Hematopoietic multipotent progenitor cell treated with erythropoietin and hydrocortisone succinate and interleukin-3 and kit ligand, for 17 days (in vitro differentiated cells): ENCODE data around the gene THSD7A.

ENCODE experiments used
- DNase-seq: peaks from one replicate; pipeline ENCODE4 v3.0.0-alpha.2; 2015; ENCODE audit warnings: low spot score

Gene THSD7A

DNA sequence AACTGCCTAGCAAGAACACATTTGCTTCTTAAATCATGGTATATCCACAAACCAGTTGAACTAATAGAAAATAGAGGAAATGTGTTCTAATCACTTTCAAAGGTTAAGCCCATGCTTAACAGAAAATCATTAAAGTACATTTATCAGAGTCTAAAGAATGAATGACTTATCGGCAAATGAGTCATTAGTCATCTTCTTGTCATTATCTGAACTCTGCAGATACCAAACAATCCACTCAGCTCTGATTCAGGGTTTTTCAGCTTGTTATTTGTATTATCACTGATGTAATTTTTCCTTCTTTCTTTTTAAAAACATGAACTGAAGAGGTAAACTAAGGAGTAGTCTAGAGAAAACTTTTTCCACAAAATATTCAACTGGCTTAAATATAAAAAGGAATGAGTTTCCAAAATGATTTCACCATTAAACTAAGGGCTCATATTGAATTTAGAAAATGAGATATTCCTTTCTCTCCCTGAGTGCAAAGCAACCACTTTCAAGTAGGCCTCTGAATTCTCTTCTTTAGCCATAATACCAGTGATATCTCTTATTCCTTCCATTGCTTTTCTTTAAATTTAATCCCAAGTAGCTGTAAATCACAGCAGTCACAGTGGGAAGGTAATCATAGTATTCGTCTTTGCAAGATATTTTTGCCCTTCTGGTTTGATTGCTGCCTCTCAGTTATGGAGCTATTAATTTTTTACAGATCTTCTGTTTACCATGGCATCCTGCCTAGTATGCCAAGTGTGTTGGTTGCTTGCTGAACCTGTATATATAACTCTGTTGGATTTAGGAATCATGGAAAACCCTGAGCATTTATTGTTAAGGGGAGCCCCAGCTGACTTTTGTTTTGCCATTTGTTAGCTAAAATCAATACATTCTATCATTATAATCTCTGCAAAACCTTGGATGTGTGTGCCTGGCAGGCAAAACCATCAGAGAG, 125.1 kb downstream of the THSD7A start:
- no peak for DNase-seq

DNA sequence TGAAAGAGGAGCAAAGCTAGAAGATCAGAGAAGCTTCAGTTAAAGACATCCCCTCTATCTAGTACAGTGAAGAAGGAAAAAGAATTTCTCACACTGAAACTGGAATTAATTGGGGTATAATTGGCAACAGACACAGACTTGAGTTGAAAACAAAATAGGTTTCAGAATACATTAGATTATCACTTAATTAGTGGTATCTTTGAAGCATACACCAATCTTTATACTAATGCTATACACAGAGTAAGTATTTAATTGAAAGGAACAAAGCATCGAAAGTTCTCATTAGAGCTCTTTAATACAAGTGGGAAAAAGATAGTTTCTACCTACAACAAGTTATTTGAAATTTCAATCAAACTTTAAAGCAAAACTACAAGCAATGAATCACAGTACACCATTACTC, 128.2 kb downstream of the THSD7A start:
- DNase-seq, result no peak

DNA sequence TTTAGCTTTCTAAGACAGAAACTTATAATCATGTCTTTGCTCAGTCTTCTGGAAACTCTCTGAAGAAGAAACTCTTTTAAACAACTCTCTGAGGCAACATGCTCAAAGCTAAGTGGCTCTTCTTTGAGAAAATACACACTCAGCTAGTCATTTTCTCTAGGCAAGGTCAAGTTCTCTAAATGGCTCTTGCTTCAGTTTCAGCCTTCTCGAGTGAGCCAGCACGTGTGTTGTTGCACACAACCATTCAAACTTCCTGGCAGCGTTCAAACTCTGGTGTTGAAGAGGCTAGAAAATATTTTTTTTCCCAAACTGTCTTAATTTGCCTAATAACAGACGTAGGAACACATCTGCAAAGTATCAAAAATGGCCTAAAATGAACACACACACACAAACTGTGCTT, 129.1 kb downstream of the THSD7A start:
- no peak for DNase-seq

DNA sequence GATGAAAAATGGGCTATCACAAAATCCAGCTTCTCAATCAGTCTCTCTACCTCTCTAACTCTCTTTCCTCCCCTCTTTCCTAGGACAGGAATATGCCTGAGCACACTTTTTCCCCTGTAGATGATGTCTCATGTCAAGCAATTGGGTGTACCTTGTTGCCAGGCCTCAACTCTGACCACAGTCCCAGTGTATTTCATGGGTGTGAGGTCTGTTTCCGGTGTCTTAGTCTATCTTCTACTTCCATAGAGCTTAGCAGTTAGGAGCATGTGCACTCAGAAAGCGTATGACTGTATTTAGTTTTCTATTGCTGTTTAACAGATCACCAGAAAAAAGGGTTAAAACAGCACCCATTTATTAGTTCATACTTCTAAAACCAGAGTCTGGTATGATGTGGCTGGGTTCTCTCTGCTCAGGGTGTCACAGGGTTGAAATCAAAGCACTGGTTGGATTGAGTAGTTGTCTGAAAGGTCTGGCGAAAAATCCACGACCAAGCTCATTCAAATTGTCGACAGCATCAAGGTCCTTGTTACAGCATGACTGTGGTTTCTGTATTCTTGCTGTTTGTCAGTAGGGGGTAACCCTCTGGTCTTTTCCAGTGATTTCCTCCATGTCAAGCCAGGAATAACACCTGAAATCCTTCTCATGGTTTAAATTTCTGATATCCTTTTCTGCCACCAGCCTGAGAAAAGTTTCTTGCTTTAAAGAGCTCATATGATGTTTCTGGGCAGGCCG, 130.0 kb downstream of the THSD7A start:
- DNase-seq, result no peak

DNA sequence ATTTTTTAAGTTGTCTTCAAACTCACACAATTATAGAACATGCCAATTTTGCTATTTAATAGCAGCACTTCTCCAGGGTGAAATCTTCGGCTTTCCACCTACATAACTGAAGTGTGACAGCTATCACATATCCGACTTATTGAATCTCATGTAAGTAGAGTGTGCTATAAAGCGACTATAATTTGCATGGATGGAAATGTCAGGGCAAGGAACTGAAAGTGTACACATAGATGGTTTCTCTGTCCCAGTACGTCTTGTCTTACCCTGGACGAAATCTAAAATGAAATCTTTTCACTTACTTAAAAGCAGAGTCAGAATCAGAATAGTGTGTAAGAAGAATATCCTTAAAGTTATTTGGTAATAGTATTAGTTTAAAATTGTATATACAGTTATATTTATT, 132.3 kb downstream of the THSD7A start:
- no peak for DNase-seq

DNA sequence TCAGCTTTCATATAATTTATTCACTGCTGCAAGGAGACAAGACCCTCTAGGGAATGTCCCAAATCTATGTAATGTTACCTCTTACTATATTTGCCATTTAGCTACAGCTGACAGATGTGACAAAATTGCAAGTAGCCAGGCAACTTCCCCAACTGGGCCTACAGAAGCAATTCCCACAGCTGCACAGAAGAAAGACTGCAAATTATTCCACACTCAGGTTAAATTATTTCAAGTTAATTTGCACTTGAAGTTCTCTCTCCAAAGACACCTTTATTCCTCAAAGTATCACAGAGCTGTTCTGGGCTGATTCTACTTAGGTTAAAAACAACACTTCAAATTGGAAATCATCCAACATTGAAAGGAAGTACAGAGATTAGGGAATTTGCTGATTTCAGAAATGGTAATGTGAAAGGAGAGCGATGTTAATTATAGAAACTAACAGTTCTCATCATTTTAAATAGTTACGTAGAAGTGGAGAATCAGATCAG, 133.6 kb downstream of the THSD7A start:
- no peak for DNase-seq

DNA sequence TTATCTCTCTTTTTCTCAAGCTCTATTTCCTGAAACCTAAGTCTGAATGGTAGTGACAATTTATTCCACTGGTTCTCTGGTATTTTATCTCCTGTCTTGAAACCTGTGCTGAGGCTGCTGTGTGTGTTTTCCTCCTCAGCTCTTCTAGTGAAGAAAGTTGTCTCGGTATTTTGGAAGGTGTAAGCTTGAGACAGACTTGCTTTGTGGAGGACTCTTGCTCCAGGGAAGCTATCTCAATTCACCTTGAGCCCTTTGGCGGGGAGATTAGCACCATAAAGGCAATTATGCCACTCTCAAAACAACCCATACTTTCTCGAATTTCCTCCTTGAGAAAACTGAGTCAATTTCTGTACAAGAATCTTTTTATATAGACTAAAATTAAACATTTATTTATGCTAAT, 141.6 kb downstream of the THSD7A start:
- no peak for DNase-seq

DNA sequence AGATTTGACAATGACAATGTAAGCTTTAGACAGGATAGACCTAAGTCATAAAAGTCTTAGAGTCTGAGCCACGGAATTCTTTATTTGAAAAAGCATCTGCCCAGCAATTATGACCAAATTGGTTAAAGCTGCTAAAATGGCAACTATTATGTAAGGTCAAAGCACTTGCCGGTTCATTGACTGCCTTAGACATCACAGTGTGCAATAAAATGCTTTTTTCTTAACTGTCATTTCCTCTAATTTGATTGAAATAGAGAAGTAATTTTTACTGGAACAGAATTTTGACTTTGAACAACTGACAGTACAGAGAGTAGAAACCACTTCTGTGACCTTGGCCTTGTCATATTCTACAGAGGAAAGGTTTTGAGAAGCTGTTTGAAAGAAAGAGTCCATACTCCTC, 142.9 kb downstream of the THSD7A start:
- DNase-seq, result no peak

DNA sequence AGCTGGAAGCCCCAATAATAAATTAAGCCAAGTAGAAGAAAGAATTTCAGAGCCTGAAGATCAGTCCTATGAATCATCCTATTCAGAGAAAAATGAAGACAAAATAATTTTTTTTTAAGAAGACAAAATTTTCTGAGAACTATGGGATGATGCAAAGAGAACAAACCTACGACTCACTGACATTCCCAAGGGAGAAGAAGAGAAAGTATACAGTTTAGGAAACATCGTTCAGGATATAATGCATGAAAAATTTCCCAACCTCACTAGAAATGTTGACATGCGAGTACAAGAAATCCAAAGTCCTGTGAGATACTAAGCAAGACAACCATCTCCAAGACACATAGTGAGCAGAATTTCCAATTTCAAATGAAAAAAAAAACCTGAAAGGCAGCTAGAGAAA, 150.5 kb downstream of the THSD7A start:
- no peak for DNase-seq

DNA sequence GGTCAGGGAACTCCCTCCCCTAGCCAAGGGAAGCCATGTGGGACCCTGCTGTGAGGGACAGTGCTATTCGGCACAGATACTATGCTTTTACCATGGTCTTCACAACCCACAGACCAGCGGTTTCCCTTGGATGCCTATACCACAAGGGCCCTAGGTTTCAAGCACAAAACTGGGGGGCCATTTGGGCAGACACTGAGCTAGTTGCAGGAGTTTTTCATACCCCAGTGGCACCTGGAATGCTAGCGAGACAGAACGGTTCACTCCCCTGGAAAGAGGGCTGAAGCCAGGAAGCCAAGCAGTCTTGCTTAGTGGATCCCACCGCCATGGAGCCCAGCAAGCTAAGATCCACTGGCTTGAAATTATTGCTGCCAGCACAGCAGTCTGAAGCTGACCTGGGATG, 156.8 kb downstream of the THSD7A start:
- DNase-seq, result no peak

DNA sequence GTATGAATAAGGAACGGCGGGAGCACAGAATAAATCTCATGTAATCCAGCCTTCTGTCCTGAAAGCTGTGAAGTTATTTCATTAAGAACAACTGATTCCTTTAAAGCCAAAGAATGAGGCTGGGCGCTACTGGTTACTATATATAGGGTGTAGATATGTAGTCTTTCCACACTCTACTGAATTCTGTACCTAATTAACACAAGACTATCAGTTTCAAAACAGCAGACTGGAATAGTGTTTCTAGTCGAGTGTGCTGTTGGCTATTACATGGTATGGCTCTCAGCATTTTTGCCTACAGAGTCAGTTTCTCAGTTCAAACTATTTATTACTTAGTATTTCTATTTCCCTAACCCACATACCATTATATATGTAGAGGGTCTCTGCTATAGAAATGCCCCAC, 163.3 kb downstream of the THSD7A start:
- DNase-seq, result no peak

DNA sequence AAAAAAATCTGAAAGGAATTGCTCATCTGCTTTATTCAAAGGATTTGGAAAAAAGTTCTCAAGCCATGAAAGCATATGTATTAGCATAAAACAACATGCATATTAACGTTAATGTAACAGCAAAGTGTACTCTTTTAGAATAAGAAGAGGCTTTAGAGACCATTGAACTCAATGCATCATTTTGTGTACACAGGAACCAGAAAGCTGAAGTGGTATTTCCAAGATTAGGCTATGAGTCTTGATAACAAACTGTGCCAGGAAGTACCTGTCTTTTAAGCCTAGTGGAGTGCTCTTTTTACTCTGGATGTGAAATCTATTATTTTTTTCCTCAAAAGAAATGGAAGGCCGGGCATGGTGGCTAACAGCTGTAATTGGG, 164.2 kb downstream of the THSD7A start:
- no peak for DNase-seq

DNA sequence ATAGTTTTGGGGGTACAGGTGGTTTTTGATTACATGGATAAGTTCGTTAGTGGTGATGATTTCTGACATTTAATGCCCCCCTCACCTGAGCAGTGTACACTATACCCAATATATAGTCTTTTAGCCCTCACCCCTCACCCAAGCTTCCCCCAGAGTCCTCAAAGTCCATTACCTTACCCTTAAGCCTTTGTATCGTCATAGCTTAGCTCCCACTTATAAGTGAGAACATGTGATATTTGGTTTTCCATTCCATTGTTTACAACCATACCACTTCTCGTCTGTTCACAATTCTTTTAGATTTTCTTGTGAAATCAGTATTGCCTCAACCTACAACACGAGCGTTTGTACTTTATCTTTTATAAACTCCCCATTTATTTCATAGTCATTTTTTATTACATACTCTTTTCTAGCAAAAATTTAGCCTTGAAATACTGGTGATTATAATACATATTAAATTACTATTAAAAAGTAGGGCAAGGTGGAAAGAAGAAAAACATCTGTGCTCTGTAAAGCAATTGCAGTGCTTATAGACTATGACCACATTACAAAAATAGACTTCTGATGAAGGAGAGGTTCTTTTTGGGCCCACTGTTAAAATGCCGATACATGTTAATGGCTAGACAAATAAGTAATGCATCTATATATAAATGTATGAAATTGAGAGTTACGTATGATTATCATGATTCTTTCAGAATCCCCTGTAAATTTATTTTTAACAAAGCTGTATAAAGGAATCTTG, 164.8 kb downstream of the THSD7A start:
- no peak for DNase-seq

DNA sequence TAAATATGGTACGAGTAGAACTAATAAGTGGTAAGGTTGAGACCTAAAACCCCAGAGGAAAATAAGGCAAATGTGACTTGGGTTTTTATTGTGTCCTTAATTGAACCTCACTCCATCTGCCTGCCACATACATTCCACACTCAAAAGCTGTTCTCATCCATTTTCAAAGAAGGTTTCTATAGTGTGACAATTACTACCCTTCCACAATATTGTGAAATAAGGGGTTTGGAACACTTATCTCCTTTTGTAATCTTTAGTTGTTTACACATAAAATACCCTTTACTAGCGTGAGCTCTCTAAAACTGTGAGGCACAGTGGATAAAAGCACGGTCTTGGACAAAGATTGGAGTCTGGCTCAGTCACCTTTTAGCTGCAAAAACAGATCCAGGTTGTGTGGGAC, 166.6 kb downstream of the THSD7A start:
- DNase-seq, result no peak

DNA sequence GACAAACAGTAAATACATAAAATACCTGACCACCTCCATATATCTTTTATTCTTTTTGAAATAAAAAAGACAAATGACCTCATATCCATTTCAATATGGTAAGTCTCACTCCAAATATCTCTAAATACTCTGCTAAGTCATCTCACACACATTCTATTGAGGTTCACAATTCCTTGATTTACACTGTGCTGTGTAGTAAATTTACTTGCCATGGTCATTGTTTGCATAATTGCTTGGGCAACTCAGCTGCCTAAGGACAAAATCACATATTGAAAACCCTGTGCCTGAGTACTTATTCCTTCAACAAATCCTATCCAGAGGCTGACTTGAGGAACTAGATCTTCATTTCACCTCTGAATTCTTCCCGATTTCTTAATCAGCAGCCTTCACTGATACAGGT, 176.4 kb downstream of the THSD7A start:
- DNase-seq, result no peak

DNA sequence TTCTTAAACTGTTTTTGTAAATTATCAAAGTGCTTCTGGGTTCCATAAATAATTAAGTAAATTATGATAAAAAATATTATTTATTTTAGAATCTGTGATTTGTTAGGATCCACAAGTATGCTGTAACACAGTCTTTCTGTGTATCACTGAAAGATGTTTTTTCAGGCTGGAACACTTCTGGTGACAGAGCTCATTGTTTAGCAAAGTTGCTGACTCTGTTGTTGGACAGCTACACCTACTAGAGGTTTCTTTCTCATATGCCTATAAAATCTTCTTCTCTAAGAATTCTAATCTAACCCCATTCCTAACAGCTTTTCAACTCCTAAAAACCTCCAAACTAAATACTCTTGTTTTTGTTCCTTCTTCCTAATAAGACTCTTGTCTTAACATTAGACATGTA, 176.8 kb downstream of the THSD7A start:
- no peak for DNase-seq

DNA sequence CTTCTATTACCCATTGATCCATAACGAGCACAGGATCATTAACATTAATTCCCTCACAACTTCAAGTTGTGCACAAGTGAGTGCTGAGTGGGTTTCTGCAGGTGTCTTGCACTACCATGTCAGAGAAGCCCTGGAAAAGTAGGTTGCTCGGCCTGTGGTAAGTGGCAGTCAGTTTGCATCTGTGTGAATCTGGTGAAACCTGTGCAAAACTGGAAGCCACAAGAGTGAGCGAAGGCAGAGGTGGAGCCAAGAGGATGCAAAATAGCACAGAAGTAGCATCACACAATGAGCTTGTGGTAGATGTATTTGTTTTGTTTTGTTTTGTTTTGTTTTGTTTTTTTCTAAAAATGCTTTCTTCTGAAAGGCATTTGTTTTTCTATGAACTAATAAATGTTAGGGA, 181.5 kb downstream of the THSD7A start:
- DNase-seq, result no peak

DNA sequence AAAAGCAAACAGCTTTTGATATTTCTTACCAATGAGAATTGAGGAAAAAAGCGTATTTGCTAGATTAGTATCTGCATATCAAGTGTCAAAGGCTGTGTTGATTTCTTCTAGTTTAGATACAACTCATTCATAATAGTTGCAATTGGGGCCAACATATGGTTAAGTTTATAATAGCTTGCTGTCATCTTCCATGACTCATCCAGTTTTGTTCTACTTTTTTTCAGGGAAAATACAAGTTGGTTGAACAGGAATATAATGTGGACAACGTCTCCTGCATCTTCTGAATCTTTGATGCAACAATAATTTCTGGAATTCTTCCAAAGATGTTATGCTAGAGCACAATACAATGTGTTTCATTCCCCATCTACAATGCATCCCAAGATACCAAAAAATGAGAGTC, 182.0 kb downstream of the THSD7A start:
- no peak for DNase-seq

DNA sequence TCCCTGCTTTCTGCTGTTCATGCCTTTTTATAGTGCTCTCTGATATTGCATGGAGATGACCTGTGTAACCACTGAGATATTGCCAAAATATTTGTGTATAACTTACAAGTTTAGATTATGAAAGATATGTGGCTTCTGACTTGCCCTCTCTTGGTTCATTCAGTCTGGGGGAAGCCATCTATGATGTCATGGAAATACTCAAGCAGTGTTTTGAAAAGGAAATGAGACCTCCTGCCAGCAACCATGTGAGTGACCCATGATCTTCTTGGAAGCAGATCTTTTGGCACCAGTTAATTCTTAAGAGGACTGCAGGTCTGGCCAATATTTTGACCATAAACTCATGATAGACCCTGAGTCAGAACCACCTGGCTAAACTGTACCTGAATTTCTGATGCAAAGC, 183.0 kb downstream of the THSD7A start:
- DNase-seq, result no peak

DNA sequence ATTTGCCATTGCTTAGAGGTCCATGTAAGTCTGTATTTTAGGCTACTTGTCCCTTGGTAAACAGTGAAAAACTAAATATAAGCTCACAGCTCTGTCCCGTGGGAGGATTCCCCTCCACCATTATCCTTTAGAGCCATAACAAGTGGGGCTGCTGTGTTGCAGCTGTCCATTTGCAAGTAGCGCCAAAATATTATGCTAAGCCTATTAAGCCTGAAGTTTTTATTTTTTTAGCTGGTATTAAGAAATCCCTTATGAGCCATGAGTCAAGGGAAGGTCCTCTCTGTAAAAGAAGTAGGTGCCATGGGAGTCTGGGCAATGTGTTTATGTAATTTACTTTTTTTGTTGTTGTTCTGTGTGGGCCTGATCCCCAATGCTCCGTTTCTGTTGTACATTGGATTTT, 183.9 kb downstream of the THSD7A start:
- DNase-seq, result no peak

DNA sequence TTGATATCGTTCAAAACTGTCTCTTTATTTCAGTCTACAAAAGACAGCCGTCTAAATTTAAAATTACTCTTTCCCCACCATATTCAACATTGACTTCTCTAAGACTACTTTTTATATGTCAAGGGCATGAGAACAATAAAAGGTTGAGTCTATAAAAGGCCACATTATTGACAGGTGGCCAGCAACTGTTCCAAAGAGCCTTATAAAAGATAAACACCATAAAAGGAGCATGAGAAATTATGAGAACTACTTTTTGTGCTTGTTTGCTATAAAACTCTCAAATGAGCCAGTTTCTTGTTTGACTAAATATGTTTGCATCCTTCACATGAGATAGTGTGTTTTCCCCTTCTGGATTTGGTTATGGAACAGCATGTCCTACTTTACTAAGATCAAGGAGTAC, 189.2 kb downstream of the THSD7A start:
- no peak for DNase-seq

DNA sequence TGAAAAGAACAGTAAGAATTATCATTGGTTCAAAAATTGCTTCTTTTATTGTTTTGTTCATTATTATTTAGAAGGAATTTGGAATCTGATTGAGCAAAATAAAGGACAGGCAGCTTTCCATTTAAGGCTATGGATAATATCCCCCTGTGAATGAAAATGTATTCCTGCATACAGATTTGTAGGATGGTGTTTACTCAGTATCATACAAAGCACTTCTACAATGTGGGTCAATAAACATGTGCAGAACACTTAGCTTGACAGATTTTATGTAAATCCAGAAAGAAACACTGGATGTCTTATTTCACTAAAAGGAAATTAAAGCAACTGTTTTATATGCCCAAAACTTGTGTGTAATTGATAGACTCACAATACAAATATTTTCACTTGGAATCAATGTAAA, 189.7 kb downstream of the THSD7A start:
- DNase-seq, result no peak
